ENCODE measurements around the gene SIGLEC5. TPM values are rescaled to one million over a fixed set of nuclear protein-coding genes. Genes with fewer than 3 reads are reported as not detected.

Gene SIGLEC5
- total and polyA plus RNA-seq, 2 of the 4 experiments (the other 2 are of a cell fraction) = not detected

DNA sequence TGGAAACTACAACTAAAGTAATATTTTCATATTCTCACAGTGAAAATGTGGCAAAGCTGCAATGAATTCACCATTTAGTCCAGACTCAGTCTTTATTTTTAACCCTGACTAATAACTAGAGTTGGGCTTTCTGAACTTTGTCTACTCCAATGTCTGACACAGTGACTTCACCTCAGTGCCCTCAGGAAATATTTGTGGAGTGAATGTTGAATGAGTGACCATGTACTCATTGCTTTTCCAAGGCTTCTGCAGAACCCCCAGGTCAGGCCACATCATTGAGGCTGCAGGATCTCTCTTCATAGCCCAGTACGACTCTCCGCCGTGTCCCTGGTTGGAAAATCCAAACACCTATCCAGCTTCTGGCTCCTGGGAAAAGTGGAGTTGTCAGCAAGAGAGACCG, 57.3 kb downstream of the SIGLEC5 start:
- ATAC-seq (ENCODE audit: low read depth) = peak; percentile 58
- WGBS, 2 experiments (ENCODE audit: extremely low coverage in 2 of 2, insufficient read length in 1 of 2) = 60% methylated on average over 1 of the region's 4 CpGs; no CpG with 5 or more reads in 1 of the 2 experiments

More for the DNA sequence above, 57.3 kb downstream of the SIGLEC5 start:
- H2AFZ ChIP-seq (replicated peaks; ENCODE audit: low read length, poor library complexity) = no peak overlapping the region
- H3K9me3 ChIP-seq (ENCODE audit: control insufficient read depth, insufficient read depth, low read length) = no peaks in the 10 kb centered on the region
- intact Hi-C loops (cut with micrococcal nuclease) (no loop called here), dilution Hi-C loops (cut with HindIII; ENCODE audit: low sequenced_read_pairs, unreplicated experiment) (no loop called here), in situ Hi-C loops (cut with MboI; ENCODE audit: low sequenced_read_pairs) (no loop called here)
- H3K23ac ChIP-seq (ENCODE audit: low read depth, low read length) = no peak overlapping the region; the same call in 1 of the 2 replicates
- peak overlapping the region; percentile 67 for H3K4ac ChIP-seq (ENCODE audit: low read depth, low read length)
- peak overlapping the region; percentile 38; the same call in 1 of the 2 replicates for H2AK5ac ChIP-seq (ENCODE audit: low read depth, low read length)
- no peak overlapping the region for H3K4me3 ChIP-seq (ENCODE audit: insufficient read depth, low read depth, low read length)
- H3K36me3 ChIP-seq (ENCODE audit: control insufficient read depth, insufficient read depth, low read length) = peaks cover 11% of the 10 kb centered on the region; the same call in 1 of the 2 replicates
- H2BK120ac ChIP-seq (ENCODE audit: low read depth, low read length) = peak overlapping the region; percentile 78
- no peak for TF ChIP-seq RFX5 (IDR thresholded peaks at IDR 0.05; ENCODE audit: low read depth, low read length)
- TF ChIP-seq POLR2A (IDR thresholded peaks at IDR 0.05; ENCODE audit: low read depth, low read length) = peak; percentile 33; the same call in 1 of the 2 replicates
- no peak for TF ChIP-seq CHD1 (IDR thresholded peaks at IDR 0.05; ENCODE audit: low read depth, low read length)
- no peak for TF ChIP-seq RCOR1 (IDR thresholded peaks at IDR 0.05; ENCODE audit: insufficient replicate concordance, low read length)
- no peak for TF ChIP-seq MAFK (IDR thresholded peaks at IDR 0.05; ENCODE audit: low read depth, low read length)
- no peak for TF ChIP-seq RAD21 (IDR thresholded peaks at IDR 0.05; ENCODE audit: low read length)
- TF ChIP-seq MAZ (IDR thresholded peaks at IDR 0.05; ENCODE audit: borderline replicate concordance, low read depth, low read length) = no peak
- TF ChIP-seq MXI1 (IDR thresholded peaks at IDR 0.05; ENCODE audit: borderline replicate concordance, low read depth, low read length) = no peak
- no peak for TF ChIP-seq NFE2L2 (IDR thresholded peaks at IDR 0.05; ENCODE audit: low read depth, low read length)
- TF ChIP-seq SMC3 (IDR thresholded peaks at IDR 0.05; ENCODE audit: low read depth, low read length) = no peak
- no peak for TF ChIP-seq ELK1 (IDR thresholded peaks at IDR 0.05; ENCODE audit: borderline replicate concordance, low read depth, low read length)
- peak; percentile 64 for TF ChIP-seq FOS (IDR thresholded peaks at IDR 0.05; ENCODE audit: low read depth, low read length)
- peak; percentile 6; the same call in 1 of the 2 replicates for TF ChIP-seq BHLHE40 (IDR thresholded peaks at IDR 0.05; ENCODE audit: low read depth, low read length)
- TF ChIP-seq CEBPB (IDR thresholded peaks at IDR 0.05; ENCODE audit: low read depth, low read length) = no peak
- TF ChIP-seq, protein P1, sequence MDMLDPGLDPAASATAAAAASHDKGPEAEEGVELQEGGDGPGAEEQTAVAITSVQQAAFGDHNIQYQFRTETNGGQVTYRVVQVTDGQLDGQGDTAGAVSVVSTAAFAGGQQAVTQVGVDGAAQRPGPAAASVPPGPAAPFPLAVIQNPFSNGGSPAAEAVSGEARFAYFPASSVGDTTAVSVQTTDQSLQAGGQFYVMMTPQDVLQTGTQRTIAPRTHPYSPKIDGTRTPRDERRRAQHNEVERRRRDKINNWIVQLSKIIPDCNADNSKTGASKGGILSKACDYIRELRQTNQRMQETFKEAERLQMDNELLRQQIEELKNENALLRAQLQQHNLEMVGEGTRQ (IDR thresholded peaks at IDR 0.05; ENCODE audit: low read depth, low read length) = no peak
- TF ChIP-seq CTCF (conservative IDR thresholded peaks at IDR 0.05; ENCODE audit: low read depth, low read length) = no peak
- H3K56ac ChIP-seq (ENCODE audit: extremely low read depth, insufficient read depth, low read length) = no peak overlapping the region
- H3K27me3 ChIP-seq (ENCODE audit: control insufficient read depth, insufficient read depth, low read length) = no peaks in the 10 kb centered on the region
- H3K4me2 ChIP-seq (ENCODE audit: low read depth, low read length) = peak overlapping the region; percentile 97
- H3K79me1 ChIP-seq (ENCODE audit: low read depth in 1 of 2, low read length in 2 of 2) = peaks cover 5 to 28% of the 10 kb centered on the region in 2 experiments; a peak in 2 of 4 replicates
- peak overlapping the region; percentile 75 for H2BK5ac ChIP-seq (ENCODE audit: low read depth, low read length, poor library complexity, severe bottlenecking)
- H3K18ac ChIP-seq (ENCODE audit: low read depth, low read length) = no peak overlapping the region
- H3K27ac ChIP-seq (ENCODE audit: insufficient read depth, low read length) = peak overlapping the region; percentile 17; the same call in 1 of the 2 replicates
- H4K8ac ChIP-seq (ENCODE audit: low read depth in 2 of 2, low read length in 2 of 2) = peak overlapping the region in 1 of 2 experiments; percentile 65; a peak in 2 of 4 replicates
- POLR2A ChIA-PET (ENCODE audit: unreplicated experiment) = no interaction called here
- peak; percentile 90 for DNase-seq
- no peak overlapping the region for H2BK15ac ChIP-seq (ENCODE audit: low read depth, low read length)
- H2BK20ac ChIP-seq (ENCODE audit: low read depth, low read length) = peak overlapping the region; percentile 35; the same call in 1 of the 2 replicates
- peaks cover 7% of the 10 kb centered on the region; the same call in 1 of the 2 replicates for H3K9me1 ChIP-seq (ENCODE audit: insufficient read depth, low read length)
- CTCF ChIA-PET = interaction anchor here (0.6 kb wide), 1 partner anchor 49 kb away, joined by 4 read pairs; no protein-coding TSS in a partner anchor
- H4K91ac ChIP-seq (ENCODE audit: insufficient read depth, low read depth, low read length) = no peak overlapping the region
- H3K4me1 ChIP-seq (ENCODE audit: control insufficient read depth, insufficient read depth, low read length) = peaks cover 12% of the 10 kb centered on the region
- peak overlapping the region; percentile 80; the same call in 1 of the 2 replicates for H3K14ac ChIP-seq (replicated peaks; ENCODE audit: low read depth, low read length)
- no peak overlapping the region; the same call in 1 of the 2 replicates for H3K9ac ChIP-seq (ENCODE audit: low read depth, low read length)
- BruUV-seq (replicated peaks) = no TSS peak
- H2AK9ac ChIP-seq (replicated peaks; ENCODE audit: low read depth, low read length, poor library complexity) = peak overlapping the region; percentile 56
- peaks cover 7% of the 10 kb centered on the region for H4K20me1 ChIP-seq (ENCODE audit: insufficient read depth, low read length)
- no peak overlapping the region for H4K5ac ChIP-seq (ENCODE audit: low read depth, low read length)
